GM12801 (cell line): ENCODE data around the gene ZIC4.

Experiments
- TF ChIP-seq, protein P1 (sequence below): IDR thresholded peaks from one replicate; pipeline ENCODE4 v1.5.1; 2011; ENCODE audit warnings: control low read depth; ENCODE audit not compliant: insufficient read length; ENCODE audit errors: extremely low read depth

Gene ZIC4

DNA sequence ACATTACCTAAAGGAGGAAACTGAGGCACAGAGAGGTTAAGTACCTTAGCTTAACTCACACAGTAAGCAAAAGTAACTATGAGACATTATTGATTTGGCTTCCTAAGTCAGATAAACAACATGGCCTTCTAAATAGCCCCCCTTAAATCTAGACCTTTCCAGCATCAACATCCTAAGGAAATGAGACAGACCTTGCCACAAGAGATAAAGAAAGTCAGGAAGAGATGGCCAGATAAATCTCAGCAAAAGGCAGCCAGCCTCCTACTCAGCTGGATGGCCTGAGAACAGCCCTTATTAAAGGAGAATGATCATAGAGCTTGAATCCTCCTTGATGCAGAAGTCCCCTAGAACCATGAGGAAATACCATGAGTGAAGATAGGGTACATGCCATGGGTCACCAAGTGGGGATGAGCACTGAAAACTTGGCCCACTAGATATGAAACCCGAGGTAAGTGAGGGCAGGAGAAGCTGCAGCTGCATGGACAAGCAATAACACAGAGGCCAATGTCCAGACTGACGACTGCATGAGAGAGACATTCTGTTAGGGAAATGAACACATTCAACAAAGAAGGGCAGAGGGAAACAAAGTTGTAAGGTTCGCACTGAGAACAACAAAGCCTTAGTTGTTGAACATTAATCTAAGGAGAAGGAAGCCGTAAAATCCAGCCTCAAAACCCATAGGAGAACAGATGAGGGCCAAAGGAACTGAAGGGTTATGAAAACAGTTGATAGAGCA lies 69.6 kb downstream of the ZIC4 start:
- TF ChIP-seq, protein P1, sequence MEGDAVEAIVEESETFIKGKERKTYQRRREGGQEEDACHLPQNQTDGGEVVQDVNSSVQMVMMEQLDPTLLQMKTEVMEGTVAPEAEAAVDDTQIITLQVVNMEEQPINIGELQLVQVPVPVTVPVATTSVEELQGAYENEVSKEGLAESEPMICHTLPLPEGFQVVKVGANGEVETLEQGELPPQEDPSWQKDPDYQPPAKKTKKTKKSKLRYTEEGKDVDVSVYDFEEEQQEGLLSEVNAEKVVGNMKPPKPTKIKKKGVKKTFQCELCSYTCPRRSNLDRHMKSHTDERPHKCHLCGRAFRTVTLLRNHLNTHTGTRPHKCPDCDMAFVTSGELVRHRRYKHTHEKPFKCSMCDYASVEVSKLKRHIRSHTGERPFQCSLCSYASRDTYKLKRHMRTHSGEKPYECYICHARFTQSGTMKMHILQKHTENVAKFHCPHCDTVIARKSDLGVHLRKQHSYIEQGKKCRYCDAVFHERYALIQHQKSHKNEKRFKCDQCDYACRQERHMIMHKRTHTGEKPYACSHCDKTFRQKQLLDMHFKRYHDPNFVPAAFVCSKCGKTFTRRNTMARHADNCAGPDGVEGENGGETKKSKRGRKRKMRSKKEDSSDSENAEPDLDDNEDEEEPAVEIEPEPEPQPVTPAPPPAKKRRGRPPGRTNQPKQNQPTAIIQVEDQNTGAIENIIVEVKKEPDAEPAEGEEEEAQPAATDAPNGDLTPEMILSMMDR, result no peak
